Activated T-helper 1 cell treated with Interleukin-2 at 50 U/mL for 16 hours (primary cell): ENCODE data around the gene ZNF124.
"Not testable (repeated sequence)": the region's sequence is repeated elsewhere in the genome, so short reads cannot be mapped to it uniquely, and the experiment has no call there.

Source experiments
- DNase-seq: peaks from one replicate; pipeline ENCODE4 v3.0.0-alpha.2; 2020; ENCODE audit warnings: low read depth

Gene ZNF124

GRCh38 chr1:247171875-247172563, at the start of gene ZNF124:
Gene ZNF124 (minus strand): TSS chr1:247172020. CDS start chr1:247171877, 143 bp downstream.
- not testable (repeated sequence) for DNase-seq

- DNase-seq = not testable (repeated sequence)
Observed at GRCh38 chr1:247220280-247220679, 48.5 kb upstream of the ZNF124 start.

GRCh38 chr1:247218121-247218651, 46.4 kb upstream of the ZNF124 start:
- DNase-seq = no peak

- DNase-seq = no peak
Observed at GRCh38 chr1:247216261-247216660, 44.4 kb upstream of the ZNF124 start.

- no peak for DNase-seq
Observed at GRCh38 chr1:247212627-247213617, 41.1 kb upstream of the ZNF124 start.

GRCh38 chr1:247212012-247212411, 40.2 kb upstream of the ZNF124 start:
- no peak for DNase-seq

GRCh38 chr1:247211339-247211738, 39.5 kb upstream of the ZNF124 start:
- DNase-seq = no peak

GRCh38 chr1:247210376-247211117, 38.7 kb upstream of the ZNF124 start:
- peak; percentile 87 for DNase-seq

- DNase-seq = no peak
Observed at GRCh38 chr1:247210062-247210375, 38.2 kb upstream of the ZNF124 start.

- no peak for DNase-seq
Observed at GRCh38 chr1:247209396-247209795, 37.6 kb upstream of the ZNF124 start.

GRCh38 chr1:247204177-247204647, 32.4 kb upstream of the ZNF124 start:
- DNase-seq = no peak

- no peak for DNase-seq
Observed at GRCh38 chr1:247198781-247199180, 27.0 kb upstream of the ZNF124 start.

- no peak for DNase-seq
Observed at GRCh38 chr1:247193958-247194357, 22.1 kb upstream of the ZNF124 start.

- DNase-seq = no peak
Observed at GRCh38 chr1:247189981-247190798, 18.4 kb upstream of the ZNF124 start.

- no peak for DNase-seq
Observed at GRCh38 chr1:247185667-247186066, 13.8 kb upstream of the ZNF124 start.

- DNase-seq = no peak
Observed at GRCh38 chr1:247184254-247184653, 12.4 kb upstream of the ZNF124 start.

GRCh38 chr1:247182994-247183393, 11.2 kb upstream of the ZNF124 start:
- DNase-seq = no peak

- no peak for DNase-seq
Observed at GRCh38 chr1:247180581-247180980, 8.8 kb upstream of the ZNF124 start.

- DNase-seq = no peak
Observed at GRCh38 chr1:247177755-247178154, 5.9 kb upstream of the ZNF124 start.

- no peak for DNase-seq
Observed at GRCh38 chr1:247175458-247175857, 3.6 kb upstream of the ZNF124 start.

- DNase-seq = no peak
Observed at GRCh38 chr1:247173431-247173830, 1.6 kb upstream of the ZNF124 start.
